ENCODE data around the gene TNFAIP1.

GRCh38 chr17:28320215-28321061 is 15.1 kb upstream of the TNFAIP1 start:
- TF ChIP-seq, protein P1, sequence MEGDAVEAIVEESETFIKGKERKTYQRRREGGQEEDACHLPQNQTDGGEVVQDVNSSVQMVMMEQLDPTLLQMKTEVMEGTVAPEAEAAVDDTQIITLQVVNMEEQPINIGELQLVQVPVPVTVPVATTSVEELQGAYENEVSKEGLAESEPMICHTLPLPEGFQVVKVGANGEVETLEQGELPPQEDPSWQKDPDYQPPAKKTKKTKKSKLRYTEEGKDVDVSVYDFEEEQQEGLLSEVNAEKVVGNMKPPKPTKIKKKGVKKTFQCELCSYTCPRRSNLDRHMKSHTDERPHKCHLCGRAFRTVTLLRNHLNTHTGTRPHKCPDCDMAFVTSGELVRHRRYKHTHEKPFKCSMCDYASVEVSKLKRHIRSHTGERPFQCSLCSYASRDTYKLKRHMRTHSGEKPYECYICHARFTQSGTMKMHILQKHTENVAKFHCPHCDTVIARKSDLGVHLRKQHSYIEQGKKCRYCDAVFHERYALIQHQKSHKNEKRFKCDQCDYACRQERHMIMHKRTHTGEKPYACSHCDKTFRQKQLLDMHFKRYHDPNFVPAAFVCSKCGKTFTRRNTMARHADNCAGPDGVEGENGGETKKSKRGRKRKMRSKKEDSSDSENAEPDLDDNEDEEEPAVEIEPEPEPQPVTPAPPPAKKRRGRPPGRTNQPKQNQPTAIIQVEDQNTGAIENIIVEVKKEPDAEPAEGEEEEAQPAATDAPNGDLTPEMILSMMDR (IDR thresholded peaks at IDR 0.05), result no peak
- TF ChIP-seq POLR2A (IDR thresholded peaks at IDR 0.05), result no peak
